ENCODE results near the gene NFX1. TPM values are rescaled to one million over a fixed set of nuclear protein-coding genes. Genes with fewer than 3 reads are reported as not detected.

NFX1 gene
- total RNA-seq, 6 donors from 2014 or later, result 37.0 to 75.4 (median 54.1) TPM

- TF ChIP-seq POLR2AphosphoS5 (IDR thresholded peaks at IDR 0.05) (no peak), EP300 (IDR thresholded peaks at IDR 0.05) (no peak), POLR2A (IDR thresholded peaks at IDR 0.05) (no peak), CTCF (IDR thresholded peaks at IDR 0.05) (no peak)
- peaks cover 30 to 100% (median 67%) of the 10 kb centered on the region in 4 donors for H3K36me3 ChIP-seq
- ATAC-seq (ENCODE audit: low FRiP score in 2 of 2), result no peak
These were observed 10.2 kb downstream of the NFX1 start for GRCh38 chr9:33300546-33300945.

GRCh38 chr9:33304362-33304761 is 14.0 kb downstream of the NFX1 start:
- WGBS, 2 donors, result 77 to 87% methylated on average over 1 of the region's 1 CpG
- Histone ChIP-seq H3K27ac (no peak overlapping the region), H3K4me1 (peaks cover 0 to 2% (median under 1%) of the 10 kb centered on the region in 4 donors), H3K36me3 (peaks cover 51 to 100% (median 83%) of the 10 kb centered on the region in 4 donors), H3K4me3 (no peak overlapping the region), H3K9me3 (no peaks in the 10 kb centered on the region), H3K27me3 (no peaks in the 10 kb centered on the region)
- DNase-seq (no peak), ATAC-seq (ENCODE audit: low FRiP score in 2 of 2) (no peak)
- TF ChIP-seq POLR2A (IDR thresholded peaks at IDR 0.05) (no peak), CTCF (IDR thresholded peaks at IDR 0.05) (no peak), EP300 (IDR thresholded peaks at IDR 0.05) (no peak), POLR2AphosphoS5 (IDR thresholded peaks at IDR 0.05) (no peak)

More at GRCh38 chr9:33300546-33300945, 10.2 kb downstream of the NFX1 start:
- Histone ChIP-seq H3K27ac (no peak overlapping the region), H3K4me1 (peaks cover 26 to 40% (median 32%) of the 10 kb centered on the region in 4 donors), H3K27me3 (no peaks in the 10 kb centered on the region), H3K9me3 (no peaks in the 10 kb centered on the region), H3K4me3 (no peak overlapping the region)
- no peak for DNase-seq
- WGBS, 2 donors, result 77 to 97% methylated on average over 2 of the region's 2 CpGs

- peaks cover 59 to 100% (median 89%) of the 10 kb centered on the region in 4 donors for H3K36me3 ChIP-seq
- H3K9me3 ChIP-seq, result no peaks in the 10 kb centered on the region
- 76 to 86% methylated on average over 3 of the region's 3 CpGs for WGBS, 2 donors
- H3K4me1 ChIP-seq, result no peaks in the 10 kb centered on the region
- no peak overlapping the region for H3K27ac ChIP-seq
- DNase-seq (no peak), ATAC-seq (ENCODE audit: low FRiP score in 2 of 2) (no peak)
- no peak for TF ChIP-seq EP300 (IDR thresholded peaks at IDR 0.05)
- TF ChIP-seq POLR2A (IDR thresholded peaks at IDR 0.05), result no peak
- TF ChIP-seq POLR2AphosphoS5 (IDR thresholded peaks at IDR 0.05), result no peak
- TF ChIP-seq CTCF (IDR thresholded peaks at IDR 0.05), result no peak
- H3K27me3 ChIP-seq, result no peaks in the 10 kb centered on the region
- no peak overlapping the region for H3K4me3 ChIP-seq
These were observed 15.7 kb downstream of the NFX1 start for GRCh38 chr9:33306037-33306436.

GRCh38 chr9:33307067-33307466 is 16.8 kb downstream of the NFX1 start:
- Histone ChIP-seq H3K4me1 (no peaks in the 10 kb centered on the region), H3K36me3 (peaks cover 63 to 100% (median 92%) of the 10 kb centered on the region in 4 donors), H3K4me3 (no peak overlapping the region), H3K27ac (no peak overlapping the region), H3K27me3 (no peaks in the 10 kb centered on the region), H3K9me3 (no peaks in the 10 kb centered on the region)
- DNase-seq, result no peak
- WGBS, 2 donors, result 74 to 100% methylated on average over 1 of the region's 1 CpG
- no peak for ATAC-seq (ENCODE audit: low FRiP score in 2 of 2)
- TF ChIP-seq EP300 (IDR thresholded peaks at IDR 0.05) (no peak), CTCF (IDR thresholded peaks at IDR 0.05) (no peak), POLR2A (IDR thresholded peaks at IDR 0.05) (no peak), POLR2AphosphoS5 (IDR thresholded peaks at IDR 0.05) (no peak)

GRCh38 chr9:33309903-33310302 is 19.6 kb downstream of the NFX1 start:
- Histone ChIP-seq H3K36me3 (peaks cover 65 to 100% (median 93%) of the 10 kb centered on the region in 4 donors), H3K9me3 (no peaks in the 10 kb centered on the region), H3K4me3 (no peak overlapping the region), H3K27ac (no peak overlapping the region), H3K27me3 (no peaks in the 10 kb centered on the region), H3K4me1 (no peaks in the 10 kb centered on the region)
- ATAC-seq (ENCODE audit: low FRiP score in 2 of 2) (no peak), DNase-seq (no peak)
- 81 to 84% methylated on average over 1 of the region's 1 CpG for WGBS, 2 donors
- no peak for TF ChIP-seq CTCF (IDR thresholded peaks at IDR 0.05)
- TF ChIP-seq EP300 (IDR thresholded peaks at IDR 0.05), result no peak
- no peak for TF ChIP-seq POLR2A (IDR thresholded peaks at IDR 0.05)
- no peak for TF ChIP-seq POLR2AphosphoS5 (IDR thresholded peaks at IDR 0.05)

Measured in upper lobe of left lung (tissue), 6 donors.